GM19099 (cell line): ENCODE measurements around the gene RRP7A.

Source experiments
- POLR2A ChIP-seq: IDR thresholded peaks from 3 replicates; pipeline ENCODE4 v1.6.1; 2011; ENCODE audit warnings: low read depth; ENCODE audit not compliant: insufficient read length; ENCODE audit errors: extremely low read depth

The RRP7A gene

DNA sequence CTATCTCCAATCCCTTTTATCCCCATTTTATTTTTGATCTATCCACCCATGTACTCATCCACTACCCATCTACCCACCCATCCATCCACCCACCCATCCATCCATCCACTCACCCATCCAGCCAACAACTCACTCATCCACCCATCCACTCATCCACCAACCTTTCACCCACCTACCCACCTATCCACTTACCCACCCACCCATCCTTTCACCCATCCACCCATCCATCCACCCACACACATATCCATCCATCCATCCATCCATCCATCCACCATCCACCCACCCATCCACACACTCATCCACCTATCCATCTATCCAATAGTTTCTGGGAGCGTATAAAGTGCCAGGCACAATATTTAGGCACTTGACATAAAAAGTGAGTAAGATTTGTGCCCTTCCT, 48.2 kb downstream of the RRP7A start:
- no peak for TF ChIP-seq POLR2A

GRCh38 chr22:42470366-42471082, 49.1 kb downstream of the RRP7A start:
- TF ChIP-seq POLR2A, result no peak

GRCh38 chr22:42468841-42469240, 50.8 kb downstream of the RRP7A start:
- TF ChIP-seq POLR2A, result no peak

DNA sequence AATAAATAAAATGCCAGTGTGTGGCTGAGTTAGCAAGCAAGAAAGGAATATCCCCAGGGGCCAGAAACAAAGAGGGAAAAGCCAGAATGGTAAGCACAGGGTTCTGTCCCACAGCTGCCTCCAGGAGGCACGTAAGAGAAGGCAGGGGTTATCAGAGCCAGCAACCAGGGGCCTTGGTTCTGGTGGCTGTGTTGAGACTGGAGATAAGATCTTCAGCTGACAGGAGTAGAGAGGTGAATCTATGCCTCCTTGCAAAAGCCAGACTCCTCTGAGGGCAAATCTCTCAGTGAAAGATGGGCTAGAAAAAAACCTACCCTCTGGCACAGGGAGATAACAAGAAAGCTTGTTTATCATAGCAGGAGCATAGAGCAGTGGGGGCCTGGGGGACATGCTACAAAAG, 57.6 kb downstream of the RRP7A start:
- TF ChIP-seq POLR2A, result no peak

GRCh38 chr22:42461511-42461910, 58.1 kb downstream of the RRP7A start:
- no peak for TF ChIP-seq POLR2A
